Stimulated activated CD4-positive, alpha-beta T cell treated with anti-CD3 and anti-CD28 coated beads, Interleukin-15, amount 100 ng/mL, for 48 hours (primary cell): Measurements from ENCODE around the gene KLHL10.
A peak's percentile ranks its signal among the peaks of the same experiment; 100 is the strongest.
"Not testable (repeated sequence)": the region's sequence is repeated elsewhere in the genome, so short reads cannot be mapped to it uniquely, and the experiment has no call there.

Experiments
- DNase-seq, 2 donors: peaks; one replicate each; pipeline ENCODE4 v3.0.0-alpha.2; 2020; ENCODE audit warnings: low read depth in 2 of 2

KLHL10 gene

GRCh38 chr17:41851382-41851781 lies 13.8 kb downstream of the KLHL10 start:
- not testable (repeated sequence) for DNase-seq

GRCh38 chr17:41860254-41860931 lies 22.8 kb downstream of the KLHL10 start:
- no peak for DNase-seq

GRCh38 chr17:41863074-41863848 lies 25.6 kb downstream of the KLHL10 start:
- peak in 1 of 2 donors; percentile 23 for DNase-seq

GRCh38 chr17:41864498-41864835 lies 26.8 kb downstream of the KLHL10 start:
- no peak for DNase-seq

- DNase-seq: peak; percentile 76 to 85
Measured at GRCh38 chr17:41864836-41865595, 27.4 kb downstream of the KLHL10 start, which contains the start of gene KLHL11. Gene KLHL11 (minus strand): TSS chr17:41865423. CDS start chr17:41865370, 53 bp downstream.

GRCh38 chr17:41865596-41865893 lies 27.9 kb downstream of the KLHL10 start:
- DNase-seq: no peak

- DNase-seq: no peak
Measured at GRCh38 chr17:41868568-41868967, 30.9 kb downstream of the KLHL10 start.

GRCh38 chr17:41869426-41869825 lies 31.8 kb downstream of the KLHL10 start:
- no peak for DNase-seq

GRCh38 chr17:41870097-41870496 lies 32.5 kb downstream of the KLHL10 start:
- no peak for DNase-seq

GRCh38 chr17:41870627-41871026 lies 33.0 kb downstream of the KLHL10 start:
- DNase-seq: no peak

GRCh38 chr17:41871789-41872188 lies 34.2 kb downstream of the KLHL10 start:
- no peak for DNase-seq

- no peak for DNase-seq
Measured at GRCh38 chr17:41873559-41874292, 36.1 kb downstream of the KLHL10 start.

GRCh38 chr17:41874293-41874670 lies 36.7 kb downstream of the KLHL10 start:
- not testable (repeated sequence) for DNase-seq

- DNase-seq: no peak
Measured at GRCh38 chr17:41880130-41880529, 42.5 kb downstream of the KLHL10 start.

GRCh38 chr17:41882756-41883155 lies 45.1 kb downstream of the KLHL10 start:
- DNase-seq: no peak

- no peak for DNase-seq
Measured at GRCh38 chr17:41885733-41886132, 48.1 kb downstream of the KLHL10 start.

- no peak for DNase-seq
Measured at GRCh38 chr17:41888332-41888965, 50.8 kb downstream of the KLHL10 start.

- no peak for DNase-seq
Measured at GRCh38 chr17:41891135-41892020, 53.8 kb downstream of the KLHL10 start.

GRCh38 chr17:41892021-41892376 lies 54.4 kb downstream of the KLHL10 start:
- DNase-seq: no peak

- no peak for DNase-seq
Measured at GRCh38 chr17:41893384-41893783, 55.8 kb downstream of the KLHL10 start.
